WTC11 (cell line): ENCODE measurements around the gene USP2.

ENCODE experiments used
- NR3C1 ChIP-seq: sonication (generic); formaldehyde crosslinking; conservative IDR thresholded peaks from 2 replicates; pipeline ENCODE4 v1.8.1; 2023; ENCODE audit warnings: low read depth, mild to moderate bottlenecking, missing genetic modification reagents
- ZNF317 ChIP-seq: sonication (generic); formaldehyde crosslinking; IDR thresholded peaks from 2 replicates; pipeline ENCODE4 v1.8.1; 2023; ENCODE audit warnings: low read depth, mild to moderate bottlenecking, moderate library complexity, missing genetic modification reagents, borderline replicate concordance
- TF ChIP-seq, protein P1 (sequence below): fragments of 200-600 bp; IDR thresholded peaks from 2 replicates; pipeline ENCODE4 v1.8.0; 2022; ENCODE audit warnings: antibody characterized with exemption

DNA sequence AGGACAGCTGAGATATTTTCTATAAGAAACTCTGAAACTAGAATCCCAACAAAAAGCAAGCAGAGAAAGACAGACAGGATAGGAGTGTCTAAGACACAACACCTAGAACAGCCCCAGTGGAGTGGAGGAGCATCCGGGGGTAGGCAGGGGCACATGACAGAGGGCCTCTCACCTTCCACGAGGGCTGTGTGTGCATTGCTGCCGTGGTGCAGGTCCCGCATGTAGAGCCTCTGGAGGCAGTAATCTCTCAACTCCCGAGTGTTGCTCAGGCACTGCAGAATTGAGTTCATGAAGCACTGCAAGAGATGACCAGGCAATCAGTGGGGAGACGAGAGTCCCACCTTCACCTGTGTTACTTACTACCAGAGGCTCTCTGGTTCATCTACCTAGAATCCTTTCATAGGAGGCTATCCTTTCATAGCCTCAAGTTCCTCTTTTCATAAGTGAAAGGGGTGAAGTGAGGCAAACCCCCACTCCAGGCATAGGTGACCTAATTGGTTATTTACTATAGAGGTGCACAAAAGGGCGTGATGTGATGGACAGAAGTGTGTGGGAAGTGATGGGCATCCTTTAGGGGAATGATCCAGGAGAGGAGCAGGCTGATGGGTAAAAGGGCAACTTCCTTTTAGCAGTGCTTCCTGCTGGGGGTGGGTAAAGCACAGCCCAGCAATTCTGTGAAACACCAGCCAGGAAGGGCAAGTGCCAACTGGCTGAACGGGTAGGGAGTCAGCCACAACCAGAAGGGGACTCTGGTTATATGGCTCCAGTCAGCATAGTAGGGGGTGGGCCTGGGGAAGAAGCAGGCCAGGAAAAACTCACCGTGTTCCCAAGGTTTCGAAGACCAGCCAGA, 21.9 kb downstream of the USP2 start:
- TF ChIP-seq, protein P1, sequence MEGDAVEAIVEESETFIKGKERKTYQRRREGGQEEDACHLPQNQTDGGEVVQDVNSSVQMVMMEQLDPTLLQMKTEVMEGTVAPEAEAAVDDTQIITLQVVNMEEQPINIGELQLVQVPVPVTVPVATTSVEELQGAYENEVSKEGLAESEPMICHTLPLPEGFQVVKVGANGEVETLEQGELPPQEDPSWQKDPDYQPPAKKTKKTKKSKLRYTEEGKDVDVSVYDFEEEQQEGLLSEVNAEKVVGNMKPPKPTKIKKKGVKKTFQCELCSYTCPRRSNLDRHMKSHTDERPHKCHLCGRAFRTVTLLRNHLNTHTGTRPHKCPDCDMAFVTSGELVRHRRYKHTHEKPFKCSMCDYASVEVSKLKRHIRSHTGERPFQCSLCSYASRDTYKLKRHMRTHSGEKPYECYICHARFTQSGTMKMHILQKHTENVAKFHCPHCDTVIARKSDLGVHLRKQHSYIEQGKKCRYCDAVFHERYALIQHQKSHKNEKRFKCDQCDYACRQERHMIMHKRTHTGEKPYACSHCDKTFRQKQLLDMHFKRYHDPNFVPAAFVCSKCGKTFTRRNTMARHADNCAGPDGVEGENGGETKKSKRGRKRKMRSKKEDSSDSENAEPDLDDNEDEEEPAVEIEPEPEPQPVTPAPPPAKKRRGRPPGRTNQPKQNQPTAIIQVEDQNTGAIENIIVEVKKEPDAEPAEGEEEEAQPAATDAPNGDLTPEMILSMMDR, result no peak
- no peak for TF ChIP-seq ZNF317 (CRISPR knock-in tag)
- TF ChIP-seq NR3C1, result no peak
